ENCODE data around the gene RAP2B.
"Not testable (repeated sequence)": the region's sequence is repeated elsewhere in the genome, so short reads cannot be mapped to it uniquely, and the experiment has no call there.

RAP2B gene

GRCh38 chr3:153190923-153191322 lies 28.9 kb downstream of the RAP2B start:
- no peak for DNase-seq (ENCODE audit: extremely low read depth in 1 of 2, low read depth in 1 of 2)

DNA sequence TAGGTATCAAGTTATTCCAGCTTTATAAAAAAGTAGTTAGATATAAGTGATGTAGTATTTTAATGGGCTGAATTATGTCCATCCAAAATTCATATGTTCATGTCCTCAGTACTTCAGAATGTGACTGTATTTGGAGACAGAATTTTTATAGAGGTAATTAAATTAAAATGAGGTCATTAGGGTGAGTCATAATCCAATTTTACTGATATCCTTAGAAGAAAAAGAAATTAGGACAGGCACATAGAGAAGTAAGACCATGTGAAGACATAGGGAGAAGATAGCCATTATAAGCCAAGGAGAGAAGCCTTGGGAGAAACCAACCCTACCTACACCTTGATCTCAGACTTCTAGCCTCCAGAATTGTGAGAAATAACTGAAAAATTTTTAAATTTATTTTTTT lies 30.3 kb downstream of the RAP2B start:
- no peak for DNase-seq (ENCODE audit: extremely low read depth in 1 of 2, low read depth in 1 of 2)

GRCh38 chr3:153193786-153194476 lies 31.9 kb downstream of the RAP2B start:
- DNase-seq (ENCODE audit: extremely low read depth in 1 of 2, low read depth in 1 of 2): not testable (repeated sequence)

DNA sequence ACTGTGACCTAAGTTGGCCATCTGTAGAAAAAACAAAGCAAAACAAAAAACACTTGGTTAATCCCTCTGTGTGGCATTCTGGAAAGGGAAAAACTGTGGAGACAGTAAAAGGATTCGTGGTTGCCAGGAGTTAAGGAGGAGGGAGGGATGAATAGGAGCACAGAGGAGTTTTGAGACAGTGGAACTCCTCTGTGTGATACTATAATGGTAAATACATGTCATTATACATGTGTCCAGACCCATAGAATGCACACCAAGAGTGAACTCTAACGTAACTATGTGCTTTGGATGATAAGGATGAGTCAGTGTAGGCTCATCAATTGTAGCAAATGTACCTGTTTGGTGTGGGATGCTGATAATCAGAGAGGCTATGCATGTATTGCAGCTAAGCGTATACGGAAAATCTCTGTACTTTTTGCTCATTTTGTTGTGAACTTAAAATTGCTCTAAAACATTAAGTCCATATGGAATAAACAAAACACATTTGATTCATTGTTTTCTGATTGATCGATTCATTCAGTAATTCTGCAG lies 33.4 kb downstream of the RAP2B start:
- no peak for DNase-seq (ENCODE audit: extremely low read depth in 1 of 2, low read depth in 1 of 2)

DNA sequence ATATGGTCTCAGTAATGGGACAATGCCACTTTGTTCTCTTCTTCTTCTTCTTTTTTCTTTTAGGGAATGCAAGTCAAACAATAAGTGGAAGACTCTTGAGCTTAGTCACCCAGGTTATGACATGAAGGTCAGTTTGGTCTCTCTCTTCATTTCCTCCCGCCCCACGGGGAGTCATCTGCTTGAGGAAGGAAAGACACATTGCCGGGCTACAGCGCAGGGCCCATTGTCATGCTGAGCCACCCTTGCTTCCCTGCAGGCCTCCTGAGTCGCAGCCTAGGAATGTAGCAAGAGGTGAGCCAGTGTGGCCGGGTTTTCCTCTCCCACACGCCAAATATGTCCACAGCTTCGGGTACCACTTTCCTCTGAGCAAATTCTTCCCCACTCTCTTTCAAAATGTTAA lies 47.6 kb downstream of the RAP2B start:
- DNase-seq (ENCODE audit: extremely low read depth in 1 of 2, low read depth in 1 of 2): no peak

DNA sequence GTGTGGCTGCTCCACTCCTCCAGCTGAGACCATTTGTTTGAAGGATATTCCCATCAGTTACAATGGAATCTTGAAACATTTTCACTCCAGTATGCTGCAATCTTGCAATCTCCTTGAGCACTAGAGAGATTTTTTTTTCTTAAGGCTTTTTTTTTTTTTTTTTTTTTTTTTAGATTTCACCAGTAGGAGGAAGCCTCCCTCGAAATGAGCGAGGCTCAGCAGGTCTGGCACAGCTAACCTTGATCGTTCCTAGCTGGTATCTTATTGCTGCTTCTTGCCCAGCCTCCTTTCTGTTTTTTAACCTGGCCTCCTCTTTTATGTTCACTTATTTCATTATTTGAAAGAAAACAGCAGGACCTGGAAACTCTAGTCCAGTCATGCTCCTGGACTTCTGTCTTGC lies 48.1 kb downstream of the RAP2B start:
- no peak for DNase-seq (ENCODE audit: extremely low read depth in 1 of 2, low read depth in 1 of 2)

DNA sequence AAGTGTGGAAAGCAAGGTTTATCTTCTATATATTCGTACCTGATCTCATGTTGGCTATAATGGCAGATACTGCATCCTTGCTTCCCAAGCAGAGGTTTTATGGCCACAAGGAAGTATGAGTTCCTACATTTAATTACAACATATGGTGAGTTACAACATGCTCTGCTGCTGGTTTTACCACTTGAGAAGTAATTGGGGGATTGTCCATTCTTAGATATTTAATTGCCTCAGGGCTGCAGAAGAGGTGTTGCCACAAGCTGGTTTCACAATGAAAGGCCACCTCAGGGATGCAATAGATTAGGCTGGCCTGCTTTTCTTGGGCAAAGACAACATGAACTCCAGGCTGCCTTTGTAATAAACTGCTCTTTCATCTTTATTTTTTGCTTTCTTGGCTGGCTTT lies 48.6 kb downstream of the RAP2B start:
- no peak for DNase-seq (ENCODE audit: extremely low read depth in 1 of 2, low read depth in 1 of 2)

GRCh38 chr3:153215497-153215896 lies 53.5 kb downstream of the RAP2B start:
- no peak for DNase-seq (ENCODE audit: extremely low read depth in 1 of 2, low read depth in 1 of 2)

DNA sequence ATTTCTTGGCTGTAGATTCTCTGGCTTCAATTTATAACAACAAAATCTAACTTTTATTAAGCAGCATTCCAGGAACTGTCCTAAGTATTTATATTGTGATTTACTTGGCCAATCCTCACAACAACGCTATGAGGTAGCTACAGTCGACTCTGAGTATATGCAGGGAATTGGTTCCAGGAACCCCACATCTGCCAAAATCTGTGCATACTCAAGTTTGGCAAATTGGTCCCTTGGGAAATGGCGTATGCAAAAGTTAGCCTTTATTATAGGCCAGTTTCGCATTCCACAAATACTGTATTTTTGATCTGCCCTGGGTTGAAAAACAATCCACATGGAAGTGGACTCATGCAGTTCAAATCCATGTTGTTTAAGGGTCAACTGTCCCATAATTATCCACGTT lies 53.9 kb downstream of the RAP2B start:
- DNase-seq (ENCODE audit: extremely low read depth in 1 of 2, low read depth in 1 of 2): no peak

DNA sequence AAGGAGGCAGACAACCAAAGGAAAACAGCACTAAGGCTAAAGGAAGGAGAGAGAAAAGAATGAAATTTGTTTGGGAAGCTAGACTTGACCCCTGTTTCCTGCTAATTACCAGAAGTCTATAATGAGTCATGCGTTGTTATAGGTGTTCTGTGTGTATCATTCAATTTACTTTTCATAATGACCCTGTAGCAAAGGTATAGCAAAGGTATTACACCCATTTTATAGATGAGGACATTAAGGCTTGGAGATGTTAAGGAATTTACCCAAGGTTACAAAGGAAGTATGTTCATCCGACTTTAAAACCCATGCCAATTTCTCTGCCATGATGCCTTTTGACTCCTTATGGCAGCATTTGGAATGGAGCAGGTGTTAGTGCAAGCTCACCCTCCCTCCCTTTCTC lies 54.9 kb downstream of the RAP2B start:
- DNase-seq (ENCODE audit: extremely low read depth in 1 of 2, low read depth in 1 of 2): no peak

- DNase-seq (ENCODE audit: extremely low read depth in 1 of 2, low read depth in 1 of 2): no peak
Measured at GRCh38 chr3:153219146-153219545, 57.1 kb downstream of the RAP2B start.
